ENCODE results near the gene FAM241B.

Gene FAM241B, protein sequence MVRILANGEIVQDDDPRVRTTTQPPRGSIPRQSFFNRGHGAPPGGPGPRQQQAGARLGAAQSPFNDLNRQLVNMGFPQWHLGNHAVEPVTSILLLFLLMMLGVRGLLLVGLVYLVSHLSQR

DNA sequence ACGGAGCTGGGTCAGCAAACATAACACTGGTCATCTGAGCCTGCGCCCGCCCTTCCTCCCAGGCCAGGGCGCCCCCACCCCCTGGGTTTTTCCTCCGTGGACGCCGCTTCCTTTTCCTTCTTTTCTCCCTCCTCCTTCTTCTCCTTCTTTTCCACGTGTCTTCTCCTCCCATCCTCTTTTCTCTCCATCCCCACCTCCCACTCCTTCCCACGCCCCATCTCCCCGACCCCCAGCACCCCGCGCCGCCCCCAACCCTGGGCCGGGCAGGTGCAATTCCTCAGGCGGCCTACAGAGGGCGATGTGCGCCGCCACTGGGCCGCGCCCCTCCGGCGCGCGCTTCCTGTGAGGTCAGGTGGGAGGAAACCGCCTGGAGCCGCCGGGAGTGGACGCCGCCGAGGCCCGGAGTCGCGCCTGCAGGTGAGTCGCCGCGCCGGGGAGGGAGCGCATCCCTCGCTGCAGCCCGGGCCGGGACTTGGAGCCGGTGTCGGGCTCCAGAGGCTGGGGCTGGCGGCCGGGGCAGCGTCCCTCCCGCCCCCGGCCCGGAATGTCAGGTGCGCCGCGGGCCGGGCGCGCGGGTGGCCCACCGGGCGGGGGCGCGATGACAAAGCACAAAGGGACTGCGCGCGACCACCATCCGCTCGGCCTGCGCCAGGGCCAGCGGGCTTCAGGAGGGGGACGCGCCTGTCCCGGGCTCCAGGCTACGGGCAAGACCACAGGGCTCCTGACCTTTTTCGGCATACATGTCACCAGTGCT, at the start of gene FAM241B:
Gene FAM241B (plus strand): TSS at position 351 of the 754 bp plus-strand sequence. CDS start 1,497 bp downstream, outside the sequence.
- DNase-seq: peak; percentile 26 to 27

DNA sequence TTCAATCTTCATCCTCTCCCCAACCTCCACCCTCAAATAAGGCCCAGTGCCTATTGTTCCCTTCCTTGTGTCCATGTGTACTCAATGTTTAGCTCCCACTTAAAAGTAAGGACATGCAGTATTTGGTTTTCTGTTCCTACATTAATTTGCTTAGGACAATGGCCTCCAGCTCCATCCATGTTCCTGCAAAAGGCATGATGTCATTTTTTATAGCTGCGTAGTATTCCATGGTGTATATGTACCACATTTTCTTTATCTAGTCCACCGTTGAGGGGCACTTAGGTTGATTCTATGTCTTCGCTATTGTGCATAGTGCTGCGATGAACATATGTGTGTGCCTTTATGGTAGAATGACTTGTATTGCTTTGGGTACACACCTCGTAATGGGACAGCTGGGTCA, 49.6 kb upstream of the FAM241B start:
- DNase-seq: no peak

DNA sequence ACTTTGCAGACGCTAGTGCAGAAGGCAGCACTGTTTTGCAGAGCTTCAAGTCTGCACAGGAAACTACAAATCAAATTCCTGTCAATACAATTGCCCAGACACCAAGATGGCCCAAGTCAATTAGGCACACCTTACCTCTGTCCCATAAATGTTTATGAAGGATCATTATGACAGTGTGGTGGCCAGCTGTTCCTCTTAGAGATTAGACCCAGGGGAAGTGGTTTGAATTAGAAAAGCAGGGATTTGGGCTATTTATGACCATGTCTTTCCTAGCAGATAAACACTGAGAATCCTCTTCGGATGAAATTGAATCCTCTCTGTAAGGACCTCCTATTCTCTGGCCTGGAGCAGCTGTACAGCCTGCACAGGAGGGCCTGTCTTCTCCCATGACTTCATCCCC, 46.9 kb upstream of the FAM241B start:
- DNase-seq: no peak

DNA sequence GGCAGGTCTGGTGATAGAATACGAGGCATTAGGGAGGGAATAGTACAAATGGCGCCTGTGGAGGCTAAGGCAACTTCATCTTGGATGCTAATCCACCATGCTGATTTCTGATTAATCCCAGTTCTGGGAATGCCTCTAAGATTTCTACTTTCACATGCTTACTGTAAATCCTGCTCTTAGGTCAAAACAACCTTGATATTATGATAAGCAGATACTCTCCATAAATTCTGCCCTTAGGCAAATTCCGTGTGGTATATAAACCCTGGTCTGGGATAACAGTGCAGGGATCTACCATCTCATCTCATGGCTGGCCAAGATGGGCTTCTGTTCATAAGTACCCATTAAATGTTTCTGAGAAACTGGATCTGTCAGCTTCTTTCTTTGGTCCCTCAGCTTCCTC, 45.4 kb upstream of the FAM241B start:
- no peak for DNase-seq

DNA sequence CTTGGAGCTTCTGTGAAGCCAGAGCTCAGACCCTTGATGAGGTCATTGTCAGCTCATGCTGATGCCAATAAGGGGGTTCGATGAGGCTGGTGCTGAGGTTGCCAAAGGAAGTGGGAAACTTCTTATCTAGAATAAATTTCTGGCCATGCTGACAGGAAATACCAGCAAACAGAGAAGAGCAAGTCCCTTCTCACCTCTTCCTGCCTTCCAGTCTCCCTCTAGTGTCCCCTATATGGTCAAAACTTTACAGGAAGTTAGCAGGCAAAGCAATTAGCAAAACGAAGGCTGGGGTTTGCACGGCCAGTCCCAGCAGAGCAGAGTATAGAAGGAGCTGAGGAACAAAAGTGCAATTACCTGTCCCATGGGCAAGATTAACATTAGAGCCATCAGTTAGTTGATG, 41.7 kb upstream of the FAM241B start:
- DNase-seq: no peak

DNA sequence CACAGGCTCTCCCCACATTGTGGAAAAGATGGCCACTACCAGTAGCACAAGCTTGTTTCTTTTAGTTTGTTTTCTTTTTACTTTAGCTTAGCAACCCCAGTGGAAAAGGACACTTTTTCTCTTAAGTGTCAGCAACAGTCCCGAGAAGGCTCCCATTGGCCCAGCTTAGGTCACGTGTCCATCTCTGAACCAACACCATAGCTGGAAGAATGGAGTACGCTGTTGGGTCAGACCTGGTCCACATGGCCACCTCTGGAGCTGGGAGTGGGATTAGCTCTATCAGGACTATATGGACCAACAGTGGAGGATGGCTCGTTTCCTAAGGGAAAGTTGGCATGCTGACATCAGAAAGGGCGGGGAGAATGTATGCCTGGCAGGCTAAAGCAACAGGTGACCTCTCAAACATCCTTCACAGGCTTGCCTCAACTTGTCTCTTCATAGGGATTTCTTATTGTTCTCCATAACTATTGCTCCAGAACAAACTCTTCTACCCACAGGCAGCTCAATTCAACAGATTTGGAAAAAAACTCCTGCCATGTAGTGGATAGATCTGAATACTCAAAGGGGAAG, 29.2 kb upstream of the FAM241B start:
- no peak for DNase-seq

DNA sequence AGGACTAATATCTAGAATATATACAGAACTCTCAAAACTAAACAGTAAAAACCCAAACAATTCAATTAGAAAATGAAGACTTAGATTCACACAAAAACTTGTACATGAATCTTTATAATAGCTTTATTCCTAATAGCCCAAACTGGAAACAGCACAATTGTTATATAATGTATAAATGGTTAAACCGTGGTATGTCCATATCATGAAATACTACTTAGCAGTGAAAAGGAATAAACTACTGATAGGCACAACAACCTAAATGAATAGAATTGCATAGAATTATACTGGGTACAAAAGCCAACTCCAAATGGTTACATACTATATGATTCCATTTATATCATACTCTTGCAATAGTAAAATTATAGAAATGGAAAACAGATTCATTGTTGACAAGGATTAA, 21.0 kb upstream of the FAM241B start:
- no peak for DNase-seq

DNA sequence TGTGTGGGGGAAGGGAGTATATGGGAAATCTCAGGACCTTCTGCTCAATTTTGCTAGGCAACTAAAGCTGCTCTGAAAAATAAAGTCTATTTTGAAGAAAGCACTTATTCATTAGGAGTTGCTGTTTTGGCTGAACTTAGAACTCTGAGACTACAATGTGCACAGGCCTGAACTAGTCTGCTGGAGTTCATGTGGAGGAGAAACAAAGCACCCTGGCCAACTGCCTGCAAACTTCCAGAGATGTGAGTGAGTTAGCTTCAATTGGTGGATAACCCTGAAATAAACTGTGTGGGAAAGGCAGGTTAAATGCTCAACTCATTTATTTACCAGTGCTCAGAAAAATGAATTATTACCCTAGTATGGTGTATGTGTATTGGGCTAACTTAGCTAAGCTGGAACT, 17.3 kb upstream of the FAM241B start:
- no peak for DNase-seq

DNA sequence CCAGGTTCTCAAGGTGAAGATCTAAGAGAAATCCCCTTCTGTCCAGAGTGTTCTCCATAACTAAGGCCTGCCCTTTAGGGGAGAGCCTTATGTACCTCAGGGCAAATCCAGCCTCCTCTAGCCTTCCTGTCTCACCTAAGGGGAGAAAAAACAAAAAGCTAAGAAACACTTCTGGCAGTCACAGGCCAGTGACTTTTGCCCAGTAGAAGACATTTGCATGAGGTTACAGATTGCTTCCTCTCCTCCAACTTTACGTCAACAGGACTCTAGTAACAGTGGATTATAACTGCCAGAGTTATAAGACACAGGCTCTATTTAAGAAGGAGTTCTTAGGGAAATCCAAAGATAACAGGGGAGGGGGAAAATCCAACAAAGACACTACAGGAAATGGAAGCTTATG, 15.9 kb upstream of the FAM241B start:
- no peak for DNase-seq

DNA sequence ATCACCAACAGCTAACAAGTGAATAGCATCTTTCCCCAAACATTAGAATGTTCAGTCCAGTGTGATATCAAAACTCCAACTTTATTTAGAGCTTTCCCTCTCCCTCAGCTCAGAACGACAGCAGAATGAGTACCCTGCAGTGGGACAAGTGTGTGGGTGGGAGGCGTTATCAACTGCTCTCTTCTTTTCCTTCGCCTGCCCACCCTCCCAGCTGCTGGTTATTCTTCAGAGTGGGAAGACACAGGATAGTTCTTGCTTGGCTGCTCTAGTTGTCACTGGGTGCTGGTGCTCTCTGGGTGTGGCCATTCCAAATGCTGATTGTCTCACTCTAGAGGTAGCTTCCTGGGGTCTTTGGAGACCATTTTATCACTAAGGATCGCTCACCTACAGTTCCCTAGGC, 13.7 kb upstream of the FAM241B start:
- DNase-seq: no peak

DNA sequence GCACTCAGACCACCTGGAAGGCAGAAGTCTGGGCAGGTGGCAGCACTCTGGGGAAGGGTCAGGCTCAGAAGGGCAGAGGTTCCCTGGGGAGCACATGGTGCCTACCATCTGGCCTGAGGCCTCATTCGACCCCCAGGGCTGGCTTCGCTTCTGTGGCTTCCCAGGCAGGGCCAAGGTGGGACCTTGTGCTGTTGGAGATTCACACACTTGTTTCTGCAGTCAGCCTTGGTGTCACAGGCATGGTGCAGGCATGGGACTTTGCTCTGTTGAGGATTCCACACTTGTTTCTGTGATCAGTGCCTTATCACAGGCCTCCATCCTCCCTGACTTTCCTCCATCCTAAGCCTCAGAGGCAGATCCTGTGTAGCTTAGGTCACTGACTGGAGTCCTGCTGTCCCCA, 11.3 kb upstream of the FAM241B start:
- DNase-seq: no peak

DNA sequence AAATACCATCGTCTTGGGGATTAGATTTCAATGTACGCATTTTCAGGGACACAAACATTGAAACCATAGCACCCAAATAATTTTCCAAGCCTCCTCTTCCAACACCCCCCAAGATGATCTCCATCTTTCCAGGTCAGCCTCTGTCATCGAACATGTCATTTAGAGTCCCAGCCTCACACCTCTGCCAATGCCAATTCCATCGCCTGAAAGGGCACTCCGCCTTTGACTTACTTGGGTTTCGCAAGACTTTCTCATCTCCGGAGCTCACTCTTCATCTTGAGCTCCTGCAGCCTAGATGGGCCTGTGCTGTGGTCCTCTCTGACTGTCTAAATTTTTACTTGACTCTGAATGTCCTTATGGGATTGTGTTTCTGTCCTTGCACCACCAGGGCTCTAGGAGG, 10.4 kb upstream of the FAM241B start:
- DNase-seq: no peak

DNA sequence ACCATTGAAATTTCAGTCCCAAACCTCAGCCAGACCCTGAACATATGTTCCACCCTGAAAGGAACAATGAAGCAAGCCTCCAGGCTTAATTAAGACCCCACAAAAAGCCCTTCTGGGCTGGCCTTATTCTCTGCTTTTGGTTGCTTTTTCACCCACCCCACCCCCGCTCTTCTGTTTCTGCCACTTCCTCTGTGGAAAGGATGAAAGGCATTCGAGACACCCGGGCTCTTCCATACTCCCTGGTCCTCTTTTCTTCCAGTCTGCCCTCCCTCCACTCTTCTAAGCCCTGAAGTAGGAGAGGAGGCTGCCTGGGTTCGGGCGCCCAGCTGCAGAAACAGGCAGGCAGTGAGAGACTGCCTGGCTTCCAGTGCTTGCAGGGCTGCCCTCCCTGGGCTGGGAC, 9.4 kb upstream of the FAM241B start:
- no peak for DNase-seq

DNA sequence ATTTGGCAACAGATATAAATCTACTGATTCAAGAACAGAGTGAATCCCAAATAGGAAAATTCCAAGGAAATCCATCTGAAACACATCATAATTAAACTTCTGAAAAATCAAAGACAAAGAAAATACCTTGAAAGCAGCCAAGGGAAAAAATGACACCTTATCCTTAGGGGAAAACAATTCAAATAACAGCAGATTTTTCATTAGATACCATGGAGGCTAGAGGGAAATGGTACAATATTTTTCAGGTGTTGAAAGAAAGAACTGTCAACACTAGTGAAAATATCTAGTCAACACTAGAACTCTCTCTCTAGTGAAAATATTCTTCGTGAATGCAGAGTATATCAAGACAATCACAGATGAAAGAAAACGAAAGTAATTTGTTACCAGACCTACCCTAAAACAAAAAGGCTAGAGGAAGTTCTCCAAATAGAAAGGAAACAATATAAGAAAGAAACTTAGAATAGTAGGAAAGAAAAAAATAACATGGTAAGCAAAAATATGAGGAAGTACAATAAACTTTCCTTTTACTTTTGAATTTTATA, 5.7 kb upstream of the FAM241B start:
- DNase-seq: no peak

DNA sequence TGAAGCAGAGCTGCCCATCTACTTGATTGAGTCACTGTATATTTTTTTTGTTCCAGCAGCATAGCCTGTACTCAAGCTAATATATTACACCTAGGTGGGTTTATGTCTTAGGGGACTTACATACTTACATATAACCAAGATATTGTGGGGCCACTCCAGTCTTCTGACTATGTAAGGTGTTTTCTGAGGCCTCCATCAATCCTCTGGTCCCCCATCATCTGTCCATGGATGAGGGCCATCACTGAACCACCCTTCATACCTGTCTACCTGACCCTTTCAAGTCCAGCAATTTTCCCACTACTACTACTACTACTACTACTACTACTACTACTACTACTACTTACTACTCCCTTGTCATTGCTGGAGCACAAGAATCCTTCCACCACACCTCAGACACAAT, 3.2 kb upstream of the FAM241B start:
- DNase-seq: no peak

DNA sequence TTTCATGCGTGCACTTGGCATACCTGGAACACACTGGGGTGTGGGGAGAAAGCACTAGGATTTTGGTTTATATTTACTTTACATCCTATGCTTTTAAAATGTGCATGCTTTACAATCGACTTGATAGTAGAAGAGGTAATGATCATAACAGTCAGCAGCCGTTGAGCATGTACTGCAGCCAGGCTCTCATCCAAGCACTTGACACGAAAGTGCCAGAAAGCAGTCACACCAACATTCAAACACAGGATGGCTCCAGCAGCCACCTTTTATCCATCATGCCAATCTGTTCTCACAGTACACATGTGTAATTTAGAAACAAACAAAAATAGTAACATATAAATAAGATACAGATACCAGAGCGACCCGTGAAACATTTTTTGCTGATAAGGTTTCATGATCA, 1.2 kb upstream of the FAM241B start:
- DNase-seq: no peak

DNA sequence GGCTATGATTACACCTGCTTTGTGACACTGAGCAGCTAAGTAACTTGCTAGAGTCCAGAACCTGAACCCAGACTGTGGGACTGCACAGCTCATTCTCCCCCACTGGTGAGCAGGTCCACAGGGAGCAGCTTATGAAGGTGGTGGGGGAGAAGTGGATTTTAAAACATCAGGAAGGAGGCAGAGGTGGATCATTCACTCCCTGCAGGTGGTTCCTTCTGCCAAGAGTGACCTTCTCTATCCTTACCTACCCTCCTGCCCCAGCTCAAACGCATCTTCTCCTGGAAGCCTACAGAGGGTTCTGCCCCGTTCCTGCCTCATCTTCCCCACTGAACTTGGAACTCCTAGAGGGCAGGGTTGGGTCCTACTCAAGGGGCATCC, 539 bp upstream of the FAM241B start:
- no peak for DNase-seq

DNA sequence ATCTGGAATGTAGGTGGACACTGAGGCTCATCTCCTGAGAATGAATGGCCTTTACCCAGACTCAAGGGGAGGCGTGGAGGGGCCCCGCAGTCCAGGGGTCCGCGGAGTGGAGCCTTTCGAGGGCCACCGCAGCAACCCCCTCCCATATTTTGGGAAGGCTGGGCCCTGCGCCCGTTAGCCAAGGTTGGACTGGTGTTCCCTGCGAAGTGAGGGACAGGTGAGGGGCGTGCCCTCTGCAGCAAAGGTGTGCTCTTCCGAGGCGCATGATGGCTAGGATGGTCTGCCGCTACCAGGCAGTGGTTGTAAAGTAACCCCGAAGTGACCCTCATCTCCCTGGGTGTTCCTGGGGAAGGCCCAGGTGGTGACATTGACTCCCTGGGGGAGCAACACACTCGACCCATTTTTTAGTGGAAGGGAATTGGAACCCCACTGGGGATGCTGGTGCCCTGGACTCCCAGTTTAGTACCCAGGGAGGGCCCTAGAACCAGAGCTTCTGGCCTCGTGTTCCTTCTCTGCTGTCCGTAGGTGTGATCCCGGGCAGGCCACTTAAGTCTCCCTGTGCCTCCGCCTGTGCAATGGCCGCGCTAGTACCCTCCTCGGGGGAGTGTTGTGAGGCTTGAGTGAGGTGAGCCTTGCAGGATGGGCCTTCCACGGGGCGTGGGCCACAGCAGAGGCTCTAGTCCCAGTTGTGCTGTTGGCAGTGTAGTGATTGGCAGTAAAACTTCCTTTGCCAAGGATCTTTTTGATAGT, 779 bp downstream of the FAM241B start:
- no peak for DNase-seq

DNA sequence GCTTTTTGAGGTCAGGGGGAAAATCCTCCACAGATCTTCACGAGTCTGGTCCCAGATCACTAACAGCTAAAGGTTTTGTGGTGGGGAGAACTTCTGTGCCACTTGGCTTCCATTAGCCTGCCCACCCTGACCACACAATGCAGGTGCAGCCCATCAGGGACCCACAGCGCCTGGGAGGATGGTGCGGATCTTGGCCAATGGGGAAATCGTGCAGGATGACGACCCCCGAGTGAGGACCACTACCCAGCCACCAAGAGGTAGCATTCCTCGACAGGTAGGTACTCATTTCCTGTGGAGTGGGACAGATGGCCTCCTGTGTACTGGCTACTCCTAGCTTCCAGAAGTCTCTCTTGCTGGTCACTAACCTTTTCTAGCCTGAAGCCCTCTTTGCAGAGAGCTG, 1.5 kb downstream of the FAM241B start:
- DNase-seq: no peak

DNA sequence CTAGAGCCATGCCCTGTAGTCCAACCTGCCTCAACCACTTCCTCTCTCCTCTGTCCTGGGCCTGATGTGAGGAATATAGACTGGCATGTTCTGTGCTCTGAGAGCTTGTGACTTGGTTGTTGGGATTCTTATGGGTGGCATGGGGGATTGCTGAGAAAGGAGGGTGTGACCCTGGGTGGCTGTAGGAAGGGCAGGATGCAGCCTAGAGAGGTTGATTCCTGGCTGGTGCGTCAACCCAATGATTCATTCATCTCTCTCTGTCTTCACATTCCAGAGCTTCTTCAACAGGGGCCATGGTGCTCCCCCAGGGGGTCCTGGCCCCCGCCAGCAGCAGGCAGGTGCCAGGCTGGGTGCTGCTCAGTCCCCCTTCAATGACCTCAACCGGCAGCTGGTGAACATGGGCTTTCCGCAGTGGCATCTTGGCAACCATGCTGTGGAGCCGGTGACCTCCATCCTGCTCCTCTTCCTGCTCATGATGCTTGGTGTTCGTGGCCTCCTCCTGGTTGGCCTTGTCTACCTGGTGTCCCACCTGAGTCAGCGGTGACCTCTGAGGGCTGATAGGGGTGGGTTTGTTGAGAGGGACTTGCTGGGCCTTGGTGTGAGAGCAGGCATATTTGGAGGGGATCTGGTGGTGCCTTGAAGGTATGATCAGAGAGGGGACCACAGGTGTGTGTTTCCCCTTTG, 2.6 kb downstream of the FAM241B start:
- no peak for DNase-seq

DNA sequence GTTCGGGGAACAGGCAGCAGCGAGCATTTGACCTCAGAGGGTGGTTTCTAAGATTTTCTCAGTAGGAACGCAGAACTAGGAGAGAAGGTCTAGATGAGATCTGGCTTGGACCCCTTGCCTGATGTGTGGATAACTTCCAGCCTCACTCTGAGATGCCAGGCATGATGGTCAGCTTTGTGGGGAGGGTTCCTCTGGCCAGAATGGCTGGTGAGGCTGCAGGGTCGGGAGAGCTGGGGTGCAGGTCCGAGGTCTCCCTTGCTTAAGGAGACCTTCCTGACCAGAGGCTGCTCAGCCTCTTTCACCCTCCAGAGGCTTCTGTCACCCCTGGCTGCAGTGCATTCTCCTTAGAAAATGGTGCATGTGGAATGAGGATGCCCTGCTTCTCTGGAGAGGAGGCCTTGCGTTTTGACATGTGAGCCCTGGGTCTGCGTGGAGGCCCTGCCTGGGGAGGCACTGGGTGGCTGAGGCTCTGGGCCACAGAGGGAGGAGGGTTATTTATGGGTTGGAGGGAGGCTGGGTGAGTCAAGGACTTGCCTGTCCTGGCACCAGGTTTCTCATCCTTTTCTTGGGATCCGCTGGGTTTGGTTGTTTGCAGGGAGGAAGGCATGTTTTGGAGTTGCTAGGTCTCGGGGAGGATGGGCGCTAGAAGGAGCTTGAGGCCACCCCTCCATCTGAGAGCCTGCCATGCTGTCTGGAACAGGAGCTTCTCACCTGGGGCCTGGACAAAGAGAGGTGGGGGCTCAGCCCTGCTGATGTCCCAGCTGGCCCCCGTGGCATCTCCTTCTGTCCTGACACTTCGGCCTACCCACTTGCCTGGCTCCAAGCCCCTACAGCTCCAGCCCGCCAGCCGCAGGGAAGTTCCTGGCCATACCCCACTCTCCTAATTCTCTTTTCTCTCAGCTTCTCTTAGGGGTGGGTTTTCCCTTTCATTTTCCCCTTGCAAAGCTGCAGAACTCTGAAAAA, 3.9 kb downstream of the FAM241B start:
- no peak for DNase-seq

All from inflammatory macrophage treated with lipopolysaccharide for 1 hour (primary cell).